ENCODE data around the gene ST6GALNAC5. TPM values are rescaled to one million over a fixed set of nuclear protein-coding genes. Genes with fewer than 3 reads are reported as not detected.

Gene ST6GALNAC5
- total and polyA plus RNA-seq, 3 experiments from 2014 or later: not detected

DNA sequence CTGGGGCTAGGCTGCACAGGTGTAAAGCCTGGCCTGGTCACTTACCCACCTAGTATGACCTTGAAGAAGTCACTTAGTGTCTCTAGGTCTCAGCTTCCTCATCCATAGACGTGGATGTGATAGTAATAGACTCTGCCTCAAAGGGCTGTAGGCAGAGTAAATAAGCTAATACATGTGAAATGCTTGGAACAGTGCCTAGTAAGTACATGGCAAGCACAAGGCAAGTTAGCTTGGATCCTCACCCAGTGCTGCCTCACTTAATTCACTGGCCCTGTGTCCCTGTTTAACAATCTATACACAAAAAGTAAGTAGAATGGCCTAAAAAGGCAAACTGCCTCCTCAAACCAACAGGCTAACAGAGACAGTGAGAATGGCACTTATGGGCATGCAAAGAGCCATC, 184.1 kb downstream of the ST6GALNAC5 start:
- no peak for DNase-seq
- no peaks in the 10 kb centered on the region for H3K36me3 ChIP-seq (ENCODE audit: insufficient read depth, low read length)
- H3K27me3 ChIP-seq (ENCODE audit: insufficient read depth, low read length, poor library complexity, severe bottlenecking): no peaks in the 10 kb centered on the region
- Mint-ChIP-seq H3K4me3 (no peak overlapping the region), H3K9me3 (no peaks in the 10 kb centered on the region), H3K36me3 (no peaks in the 10 kb centered on the region), H3K27ac (no peak overlapping the region), H3K4me1 (peaks cover 12 to 16% (median 14%) of the 10 kb centered on the region in 3 donors), H3K27me3 (peaks cover 2 to 4% of the 10 kb centered on the region in 2 donors)
- no peak overlapping the region for H3K27ac ChIP-seq (ENCODE audit: low read depth, low read length)
- no peak overlapping the region for H3K4me3 ChIP-seq (ENCODE audit: low read length)
- H3K4me1 ChIP-seq (ENCODE audit: insufficient read depth, low read length): peaks cover 15% of the 10 kb centered on the region
- ChIA-PET POLR2A (no interaction called here), CTCF (no interaction called here)
- H3K9me3 ChIP-seq (ENCODE audit: low read length): no peaks in the 10 kb centered on the region

DNA sequence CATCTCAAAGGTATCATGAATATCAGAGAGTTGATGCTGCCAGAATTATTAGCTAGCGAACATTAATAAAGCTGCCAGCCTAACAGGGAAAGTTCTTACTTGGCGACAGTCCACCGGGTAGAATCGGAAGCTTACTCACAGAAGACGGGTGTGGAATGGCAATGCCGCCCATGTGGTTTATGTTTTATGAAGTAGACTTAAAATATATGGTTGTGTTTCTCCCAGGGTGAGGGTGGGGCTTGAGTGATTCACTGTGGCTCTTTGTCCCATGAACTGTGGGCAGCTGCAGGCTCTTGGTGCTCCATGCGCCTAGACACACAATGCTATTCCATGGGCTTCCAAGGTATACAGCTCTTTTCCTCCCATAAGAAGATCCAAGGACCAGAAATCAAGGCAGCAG, 189.2 kb downstream of the ST6GALNAC5 start:
- Histone ChIP-seq H3K4me3 (ENCODE audit: low read length) (no peak overlapping the region), H3K9me3 (ENCODE audit: low read length) (no peaks in the 10 kb centered on the region), H3K4me1 (ENCODE audit: insufficient read depth, low read length) (no peaks in the 10 kb centered on the region), H3K27me3 (ENCODE audit: insufficient read depth, low read length, poor library complexity, severe bottlenecking) (no peaks in the 10 kb centered on the region), H3K27ac (ENCODE audit: low read depth, low read length) (no peak overlapping the region), H3K36me3 (ENCODE audit: insufficient read depth, low read length) (no peaks in the 10 kb centered on the region)
- no peak overlapping the region for H3K4me3 Mint-ChIP-seq
- CTCF ChIA-PET: no interaction called here
- POLR2A ChIA-PET: no interaction called here
- H3K9me3 Mint-ChIP-seq: no peaks in the 10 kb centered on the region
- H3K36me3 Mint-ChIP-seq: no peaks in the 10 kb centered on the region
- H3K27me3 Mint-ChIP-seq: peaks cover 2 to 13% of the 10 kb centered on the region in 2 donors
- H3K4me1 Mint-ChIP-seq: no peaks in the 10 kb centered on the region
- H3K27ac Mint-ChIP-seq: no peak overlapping the region
- DNase-seq: no peak

- no peak overlapping the region for H3K27ac ChIP-seq (ENCODE audit: low read depth, low read length)
- ChIA-PET POLR2A (no interaction called here), CTCF (no interaction called here)
- no peaks in the 10 kb centered on the region for H3K4me1 ChIP-seq (ENCODE audit: insufficient read depth, low read length)
- H3K4me3 Mint-ChIP-seq: no peak overlapping the region
- H3K27ac Mint-ChIP-seq: no peak overlapping the region
- H3K4me1 Mint-ChIP-seq: no peaks in the 10 kb centered on the region
- H3K9me3 ChIP-seq (ENCODE audit: low read length): no peaks in the 10 kb centered on the region
- H3K36me3 ChIP-seq (ENCODE audit: insufficient read depth, low read length): no peaks in the 10 kb centered on the region
- H3K4me3 ChIP-seq (ENCODE audit: low read length): no peak overlapping the region
- H3K9me3 Mint-ChIP-seq: no peaks in the 10 kb centered on the region
- H3K27me3 ChIP-seq (ENCODE audit: insufficient read depth, low read length, poor library complexity, severe bottlenecking): no peaks in the 10 kb centered on the region
- no peak for DNase-seq
- peaks cover 2 to 10% of the 10 kb centered on the region in 2 donors for H3K27me3 Mint-ChIP-seq
- no peaks in the 10 kb centered on the region for H3K36me3 Mint-ChIP-seq
Measured at GRCh38 chr1:77057994-77058585, 190.8 kb downstream of the ST6GALNAC5 start.

- ChIA-PET CTCF (no interaction called here), POLR2A (no interaction called here)
- H3K4me1 ChIP-seq (ENCODE audit: insufficient read depth, low read length): no peaks in the 10 kb centered on the region
- no peak overlapping the region for H3K27ac ChIP-seq (ENCODE audit: low read depth, low read length)
- H3K27me3 ChIP-seq (ENCODE audit: insufficient read depth, low read length, poor library complexity, severe bottlenecking): no peaks in the 10 kb centered on the region
- no peak overlapping the region for H3K4me3 Mint-ChIP-seq
- H3K9me3 Mint-ChIP-seq: no peaks in the 10 kb centered on the region
- no peaks in the 10 kb centered on the region for H3K9me3 ChIP-seq (ENCODE audit: low read length)
- no peaks in the 10 kb centered on the region for H3K36me3 ChIP-seq (ENCODE audit: insufficient read depth, low read length)
- DNase-seq: no peak
- peaks cover 2 to 10% of the 10 kb centered on the region in 2 donors for H3K27me3 Mint-ChIP-seq
- H3K4me1 Mint-ChIP-seq: no peaks in the 10 kb centered on the region
- no peak overlapping the region for H3K4me3 ChIP-seq (ENCODE audit: low read length)
- H3K27ac Mint-ChIP-seq: no peak overlapping the region
- H3K36me3 Mint-ChIP-seq: peaks cover 0 to 3% (median 0%) of the 10 kb centered on the region in 3 donors
Measured at GRCh38 chr1:77060000-77060399, 192.7 kb downstream of the ST6GALNAC5 start.

GRCh38 chr1:77061162-77061561, 193.9 kb downstream of the ST6GALNAC5 start:
- ChIA-PET CTCF (no interaction called here), POLR2A (no interaction called here)
- no peaks in the 10 kb centered on the region for H3K27me3 ChIP-seq (ENCODE audit: insufficient read depth, low read length, poor library complexity, severe bottlenecking)
- Mint-ChIP-seq H3K9me3 (no peaks in the 10 kb centered on the region), H3K27me3 (peaks cover 0 to 13% of the 10 kb centered on the region in 2 donors), H3K4me3 (no peak overlapping the region), H3K4me1 (no peaks in the 10 kb centered on the region), H3K27ac (no peak overlapping the region), H3K36me3 (peaks cover 0 to 3% (median 0%) of the 10 kb centered on the region in 3 donors)
- no peak overlapping the region for H3K4me3 ChIP-seq (ENCODE audit: low read length)
- no peak overlapping the region for H3K27ac ChIP-seq (ENCODE audit: low read depth, low read length)
- no peaks in the 10 kb centered on the region for H3K4me1 ChIP-seq (ENCODE audit: insufficient read depth, low read length)
- no peaks in the 10 kb centered on the region for H3K36me3 ChIP-seq (ENCODE audit: insufficient read depth, low read length)
- H3K9me3 ChIP-seq (ENCODE audit: low read length): no peaks in the 10 kb centered on the region
- no peak for DNase-seq

DNA sequence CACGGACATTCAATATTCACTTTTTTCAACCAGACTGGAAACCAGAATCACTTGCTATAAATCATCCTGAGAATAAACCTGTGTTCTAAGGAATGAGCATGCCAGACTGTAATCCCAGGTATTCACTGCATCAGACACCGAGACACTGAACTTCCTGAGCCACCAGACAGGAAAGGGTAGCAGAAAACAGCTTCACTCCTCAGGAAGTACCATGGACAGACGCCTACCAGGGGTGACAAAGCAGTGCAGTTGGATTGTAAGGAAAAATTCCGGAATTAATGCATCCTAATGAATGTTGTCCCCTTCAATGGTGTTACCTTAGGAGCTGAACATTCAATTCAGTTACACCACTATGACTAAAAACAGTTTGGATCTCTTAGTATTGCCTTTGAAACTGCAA, 195.8 kb downstream of the ST6GALNAC5 start:
- no peak overlapping the region for H3K4me3 ChIP-seq (ENCODE audit: low read length)
- peaks cover 3 to 13% of the 10 kb centered on the region in 2 donors for H3K27me3 Mint-ChIP-seq
- no peaks in the 10 kb centered on the region for H3K4me1 ChIP-seq (ENCODE audit: insufficient read depth, low read length)
- DNase-seq: no peak
- ChIA-PET CTCF (no interaction called here), POLR2A (no interaction called here)
- H3K4me3 Mint-ChIP-seq: no peak overlapping the region
- H3K36me3 Mint-ChIP-seq: peaks cover 0 to 3% (median 0%) of the 10 kb centered on the region in 3 donors
- no peaks in the 10 kb centered on the region for H3K9me3 ChIP-seq (ENCODE audit: low read length)
- H3K36me3 ChIP-seq (ENCODE audit: insufficient read depth, low read length): no peaks in the 10 kb centered on the region
- H3K27ac ChIP-seq (ENCODE audit: low read depth, low read length): no peak overlapping the region
- no peak overlapping the region for H3K27ac Mint-ChIP-seq
- H3K4me1 Mint-ChIP-seq: no peaks in the 10 kb centered on the region
- H3K9me3 Mint-ChIP-seq: no peaks in the 10 kb centered on the region
- H3K27me3 ChIP-seq (ENCODE audit: insufficient read depth, low read length, poor library complexity, severe bottlenecking): no peaks in the 10 kb centered on the region

DNA sequence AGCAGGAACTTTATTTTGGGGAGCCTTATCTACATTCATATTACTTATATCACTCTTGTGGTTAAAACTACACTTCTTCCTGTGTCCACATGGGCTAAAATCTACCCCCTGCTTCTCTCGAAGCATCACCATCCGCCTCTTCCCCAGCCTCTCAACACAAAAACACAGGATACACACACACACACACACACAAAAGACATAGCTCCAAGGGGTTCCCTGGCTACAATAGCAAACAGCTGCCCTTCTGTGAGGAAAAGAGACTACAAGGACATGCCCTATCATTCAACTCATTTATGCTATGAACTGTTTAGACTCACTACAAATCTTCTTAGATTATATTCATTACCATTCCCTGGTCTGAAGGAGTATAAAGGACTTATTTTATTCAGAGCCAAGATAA, 197.0 kb downstream of the ST6GALNAC5 start:
- H3K4me3 ChIP-seq (ENCODE audit: low read length): no peak overlapping the region
- no peak overlapping the region for H3K4me3 Mint-ChIP-seq
- no peaks in the 10 kb centered on the region for H3K27me3 ChIP-seq (ENCODE audit: insufficient read depth, low read length, poor library complexity, severe bottlenecking)
- H3K9me3 ChIP-seq (ENCODE audit: low read length): no peaks in the 10 kb centered on the region
- H3K9me3 Mint-ChIP-seq: no peaks in the 10 kb centered on the region
- peaks cover 0 to 3% (median 0%) of the 10 kb centered on the region in 3 donors for H3K36me3 Mint-ChIP-seq
- no peaks in the 10 kb centered on the region for H3K4me1 Mint-ChIP-seq
- DNase-seq: no peak
- ChIA-PET POLR2A (no interaction called here), CTCF (no interaction called here)
- H3K27ac Mint-ChIP-seq: no peak overlapping the region
- H3K27ac ChIP-seq (ENCODE audit: low read depth, low read length): no peak overlapping the region
- H3K4me1 ChIP-seq (ENCODE audit: insufficient read depth, low read length): no peaks in the 10 kb centered on the region
- peaks cover 3 to 10% of the 10 kb centered on the region in 2 donors for H3K27me3 Mint-ChIP-seq
- H3K36me3 ChIP-seq (ENCODE audit: insufficient read depth, low read length): no peaks in the 10 kb centered on the region

DNA sequence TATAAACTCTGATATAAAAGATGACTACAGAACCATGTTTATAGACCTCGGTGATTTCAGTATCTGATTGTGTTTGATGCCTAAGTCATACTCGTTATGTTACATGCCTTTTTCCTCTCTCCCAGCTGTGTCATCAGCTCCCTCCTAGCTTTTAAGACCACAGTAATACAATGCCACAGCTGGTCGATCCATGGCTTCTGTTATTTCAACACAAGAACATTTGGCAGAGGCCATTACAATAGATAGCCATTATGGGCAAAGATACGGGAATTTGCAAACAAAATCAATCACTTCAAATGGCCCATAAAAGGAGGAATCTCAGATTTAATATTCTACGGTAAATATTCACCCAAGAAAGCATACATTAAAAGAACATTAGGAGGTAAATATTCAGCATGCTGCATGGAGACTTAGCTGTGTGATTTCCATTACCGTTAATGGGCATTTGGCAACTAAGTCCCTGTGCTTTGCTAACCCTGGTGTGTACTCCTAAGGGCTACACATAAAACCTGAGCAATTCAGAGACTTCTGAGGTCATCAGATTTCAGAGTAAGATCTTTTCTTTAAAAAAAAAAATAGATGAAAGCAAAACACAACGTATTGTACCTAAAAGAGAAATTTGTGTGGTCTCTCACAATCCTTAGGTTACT, 198.5 kb downstream of the ST6GALNAC5 start:
- H3K36me3 Mint-ChIP-seq: peaks cover 0 to 3% (median 0%) of the 10 kb centered on the region in 3 donors
- no peak overlapping the region for H3K27ac ChIP-seq (ENCODE audit: low read depth, low read length)
- no peaks in the 10 kb centered on the region for H3K4me1 Mint-ChIP-seq
- CTCF ChIA-PET: no interaction called here
- DNase-seq: no peak
- H3K27me3 ChIP-seq (ENCODE audit: insufficient read depth, low read length, poor library complexity, severe bottlenecking): no peaks in the 10 kb centered on the region
- H3K4me3 ChIP-seq (ENCODE audit: low read length): no peak overlapping the region
- H3K4me1 ChIP-seq (ENCODE audit: insufficient read depth, low read length): no peaks in the 10 kb centered on the region
- H3K27me3 Mint-ChIP-seq: peaks cover 3 to 4% of the 10 kb centered on the region in 2 donors
- H3K27ac Mint-ChIP-seq: no peak overlapping the region
- H3K4me3 Mint-ChIP-seq: no peak overlapping the region
- no peaks in the 10 kb centered on the region for H3K9me3 Mint-ChIP-seq
- H3K36me3 ChIP-seq (ENCODE audit: insufficient read depth, low read length): no peaks in the 10 kb centered on the region
- POLR2A ChIA-PET: no interaction called here
- no peaks in the 10 kb centered on the region for H3K9me3 ChIP-seq (ENCODE audit: low read length)
